ENCODE results near the gene ELFN1.

The ELFN1 gene

DNA sequence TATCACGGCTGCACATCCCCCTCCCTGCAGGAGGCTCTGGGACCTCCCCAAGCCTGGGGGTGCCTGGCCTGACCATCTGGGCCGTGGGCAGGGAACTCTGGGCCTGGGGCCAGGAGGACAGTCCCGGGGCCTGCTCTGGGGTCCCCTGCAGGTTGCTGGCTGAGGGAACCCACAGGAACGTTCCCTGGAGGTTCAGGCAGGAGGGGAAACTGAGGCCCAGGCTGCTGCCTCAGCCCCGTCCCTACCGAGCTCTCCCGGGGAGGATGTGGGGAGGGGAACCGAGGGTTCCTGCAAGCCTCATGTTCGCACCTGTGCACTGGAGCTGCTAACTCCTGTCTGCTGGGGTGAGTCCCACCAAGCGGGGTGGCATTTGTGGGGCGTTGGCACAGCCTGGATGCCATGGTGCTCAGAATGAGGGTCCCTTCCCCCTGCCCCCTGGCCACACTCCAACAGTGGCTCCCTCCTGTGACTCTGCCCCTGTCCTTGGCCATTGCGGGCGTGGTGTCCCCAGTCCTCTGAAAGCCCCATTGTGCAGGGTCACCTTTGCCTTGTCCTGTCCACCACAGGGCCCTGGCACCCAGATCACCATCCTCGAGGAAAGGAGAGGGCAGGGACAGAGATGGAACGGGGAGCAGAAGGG, 9.4 kb downstream of the ELFN1 start:
- no peak overlapping the region for H3K27ac ChIP-seq
- TF ChIP-seq, protein P1, sequence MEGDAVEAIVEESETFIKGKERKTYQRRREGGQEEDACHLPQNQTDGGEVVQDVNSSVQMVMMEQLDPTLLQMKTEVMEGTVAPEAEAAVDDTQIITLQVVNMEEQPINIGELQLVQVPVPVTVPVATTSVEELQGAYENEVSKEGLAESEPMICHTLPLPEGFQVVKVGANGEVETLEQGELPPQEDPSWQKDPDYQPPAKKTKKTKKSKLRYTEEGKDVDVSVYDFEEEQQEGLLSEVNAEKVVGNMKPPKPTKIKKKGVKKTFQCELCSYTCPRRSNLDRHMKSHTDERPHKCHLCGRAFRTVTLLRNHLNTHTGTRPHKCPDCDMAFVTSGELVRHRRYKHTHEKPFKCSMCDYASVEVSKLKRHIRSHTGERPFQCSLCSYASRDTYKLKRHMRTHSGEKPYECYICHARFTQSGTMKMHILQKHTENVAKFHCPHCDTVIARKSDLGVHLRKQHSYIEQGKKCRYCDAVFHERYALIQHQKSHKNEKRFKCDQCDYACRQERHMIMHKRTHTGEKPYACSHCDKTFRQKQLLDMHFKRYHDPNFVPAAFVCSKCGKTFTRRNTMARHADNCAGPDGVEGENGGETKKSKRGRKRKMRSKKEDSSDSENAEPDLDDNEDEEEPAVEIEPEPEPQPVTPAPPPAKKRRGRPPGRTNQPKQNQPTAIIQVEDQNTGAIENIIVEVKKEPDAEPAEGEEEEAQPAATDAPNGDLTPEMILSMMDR (conservative IDR thresholded peaks at IDR 0.05) = no peak

DNA sequence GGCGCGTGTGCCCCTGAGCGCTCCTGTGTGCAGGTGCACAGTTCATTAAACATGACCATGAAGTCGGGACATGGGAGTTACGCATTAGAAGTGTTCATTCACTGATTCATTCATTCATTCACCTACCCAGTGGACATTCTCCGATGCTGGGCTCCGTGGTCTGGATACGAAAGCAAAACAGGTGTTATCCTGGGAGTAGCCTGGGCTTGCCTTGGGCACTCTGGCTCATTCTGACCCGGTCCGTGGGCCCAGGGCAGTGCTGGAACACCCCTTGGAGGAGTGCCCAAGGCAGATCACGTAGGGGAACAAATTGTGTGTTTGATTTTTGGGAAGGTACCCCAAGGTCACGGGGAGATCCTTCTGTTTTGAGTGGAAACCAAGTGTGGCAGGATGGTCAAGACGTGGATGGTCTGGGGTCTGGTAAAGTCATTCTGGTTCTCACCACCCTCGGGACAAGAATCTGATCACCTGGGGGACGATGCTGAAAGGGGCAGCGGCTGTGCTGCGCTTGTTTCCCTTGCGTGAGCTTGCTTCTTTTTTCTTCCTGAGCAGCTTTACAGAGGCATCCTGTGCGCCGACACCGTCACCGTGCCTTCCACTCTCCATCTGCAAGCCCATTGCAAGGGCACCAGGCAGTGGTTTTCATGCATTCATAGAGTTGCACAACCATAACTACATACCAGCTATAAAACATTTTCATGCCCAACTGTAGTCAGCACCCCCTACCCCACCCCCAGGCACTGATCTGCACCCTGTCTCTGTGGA, 10.1 kb downstream of the ELFN1 start:
- no peak overlapping the region for H3K27ac ChIP-seq
- TF ChIP-seq, protein P1 (conservative IDR thresholded peaks at IDR 0.05) = no peak

GRCh38 chr7:1681581-1681980, 11.5 kb downstream of the ELFN1 start:
- TF ChIP-seq, protein P1 (conservative IDR thresholded peaks at IDR 0.05) = no peak
- no peak overlapping the region for H3K27ac ChIP-seq

DNA sequence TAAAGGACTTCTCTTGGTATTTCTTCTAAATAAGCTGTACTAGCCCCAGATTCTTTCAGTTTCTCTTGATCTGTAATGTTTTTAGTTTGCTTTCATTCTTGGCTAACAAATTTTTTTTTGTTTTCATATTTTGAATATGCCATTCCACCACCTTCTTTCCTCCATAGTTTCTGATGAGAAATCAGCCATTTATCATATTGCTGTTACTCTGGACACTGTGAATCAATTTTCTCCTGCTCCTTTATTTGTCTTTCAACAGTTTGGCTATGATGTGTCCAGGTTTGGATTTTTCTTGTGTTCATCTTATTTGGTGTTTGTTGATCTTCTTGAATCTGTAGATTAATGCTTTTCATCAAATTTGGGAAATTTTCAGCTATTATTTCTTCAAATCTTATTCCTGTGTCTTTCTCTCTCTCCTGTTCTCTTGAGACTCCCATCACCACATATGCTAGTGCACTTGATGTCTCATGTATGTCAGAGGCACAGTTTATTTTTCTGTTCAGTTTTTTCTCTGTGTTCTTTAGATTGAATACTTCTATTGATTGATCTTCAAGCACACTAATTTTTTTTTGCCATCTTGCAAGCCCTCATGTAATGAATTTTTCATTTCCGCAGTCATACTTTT, 15.0 kb downstream of the ELFN1 start:
- no peak overlapping the region for H3K27ac ChIP-seq
- TF ChIP-seq, protein P1 (conservative IDR thresholded peaks at IDR 0.05) = no peak

GRCh38 chr7:1688542-1688941, 18.5 kb downstream of the ELFN1 start:
- no peak overlapping the region for H3K27ac ChIP-seq
- TF ChIP-seq, protein P1 (conservative IDR thresholded peaks at IDR 0.05) = no peak

DNA sequence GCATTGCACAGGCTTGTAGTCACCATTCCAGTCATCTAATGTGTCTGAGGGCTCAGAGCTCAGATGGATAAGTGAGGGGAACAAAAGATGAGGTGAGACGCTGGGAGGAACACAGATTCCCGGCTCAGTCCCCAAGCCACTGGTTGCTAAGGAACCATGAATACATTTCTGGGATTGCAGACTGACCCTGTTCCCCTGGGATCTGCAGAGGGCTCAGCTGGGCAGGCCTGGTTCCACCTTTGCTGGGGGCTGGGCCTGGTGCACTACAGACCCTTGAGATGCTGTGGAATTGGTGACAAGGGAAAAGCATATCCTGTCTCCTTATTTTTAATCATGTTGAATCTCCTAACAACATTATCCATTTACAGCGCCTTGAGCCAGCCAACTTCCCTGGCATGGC, 19.2 kb downstream of the ELFN1 start:
- H3K27ac ChIP-seq = no peak overlapping the region
- TF ChIP-seq, protein P1 (conservative IDR thresholded peaks at IDR 0.05) = no peak

- TF ChIP-seq, protein P1 (conservative IDR thresholded peaks at IDR 0.05) = no peak
- no peak overlapping the region for H3K27ac ChIP-seq
Measured at GRCh38 chr7:1690359-1690958, 20.4 kb downstream of the ELFN1 start.
